K562 (cell line): ENCODE data around the gene HTT-AS. TPM values are rescaled to one million over a fixed set of nuclear protein-coding genes. Genes with fewer than 3 reads are reported as not detected.

Experiments used
- ATAC-seq: fragments of 200-7000 bp; cut with Tn5 transposase; 3 replicates; pipeline ENCODE4 v1.9.1; 2020; ENCODE audit warnings: moderate library complexity
- BruUV-seq: library from RNA; stranded (reverse); fragments of 400-500 nt; replicated peaks from 2 replicates; lab custom pipeline; 2021; lab: Mats Ljungman, UMichigan
- CTCF ChIA-PET: fragments of 300-600 bp; formaldehyde crosslinking; extraction: SDS; loops from one replicate; lab custom pipeline; 2021; ENCODE audit warnings: low intra/inter-chr PET ratio; lab: Yijun Ruan, JAX
- POLR2A ChIA-PET: fragments of 300-600, 350-650 bp; sonication (Branson Sonifier 250); formaldehyde crosslinking; extraction: SDS; loops from one replicate; lab custom pipeline; 2021; ENCODE audit warnings: antibody characterized with exemption, inconsistent platforms; lab: Yijun Ruan, JAX
- DNase-seq, 4 experiments: peaks; one replicate each; pipeline versions ENCODE4 v3.0.0 to v3.0.0-alpha.2; 2011 to 2018; ENCODE audit warnings: low spot score in 3 of 4, mixed read lengths in 3 of 4; ENCODE audit errors: extremely low read depth in 1 of 4
- FAIRE-seq: peaks from 2 replicates; lab custom pipeline; 2011; peaks lifted over from hg19 to GRCh38; lab: Jason Lieb, UNC
- H2AFZ ChIP-seq: 2 replicates; pipeline ENCODE4 v1.6.0; 2011; ENCODE audit warnings: low read depth, low read length, control low read depth, inconsistent platforms
- H3K27ac ChIP-seq: fragments of 200-600 bp; 3 replicates; pipeline ENCODE4 v1.8.0; 2011; ENCODE audit warnings: low read depth, mild to moderate bottlenecking, control low read depth, inconsistent platforms, low read length, moderate library complexity, mixed read lengths; ENCODE audit errors: extremely low read depth
- H3K27me3 ChIP-seq, 2 experiments: fragments of 300-600 bp in 1 of 2; 2 replicates in 1 of 2; 3 replicates in 1 of 2; pipeline versions ENCODE4 v1.6.0 to v1.8.0; 2011; ENCODE audit warnings: inconsistent platforms in 2 of 2, low read length in 2 of 2, mild to moderate bottlenecking in 1 of 2, mixed read lengths in 1 of 2, moderate library complexity in 1 of 2; ENCODE audit not compliant: control insufficient read depth in 2 of 2, insufficient read depth in 2 of 2
- H3K36me3 ChIP-seq: fragments of 300-600 bp; 3 replicates; pipeline ENCODE4 v1.8.0; 2011; ENCODE audit warnings: mild to moderate bottlenecking, low read length, inconsistent platforms; ENCODE audit not compliant: control insufficient read depth, insufficient read depth
- H3K4me1 ChIP-seq, 2 experiments: fragments of 200-600 bp in 1 of 2; replicated peaks in 1 of 2; 2 replicates in 1 of 2; 3 replicates in 1 of 2; pipeline versions ENCODE4 v1.5.1 to v1.8.0; 2011; ENCODE audit warnings: inconsistent platforms in 2 of 2, low read length in 2 of 2, mild to moderate bottlenecking in 1 of 2, mixed read lengths in 1 of 2, moderate library complexity in 1 of 2; ENCODE audit not compliant: control insufficient read depth in 2 of 2, insufficient read depth in 2 of 2
- H3K4me2 ChIP-seq: 2 replicates; pipeline ENCODE4 v1.6.1; 2011; ENCODE audit warnings: low read length, control low read depth, inconsistent platforms, mixed read lengths; ENCODE audit not compliant: insufficient read depth
- H3K4me3 ChIP-seq: fragments of 200-600 bp; sonication (generic), shearing (Covaris generic); 2 replicates; pipeline ENCODE4 v1.5.1; 2016; ENCODE audit warnings: control low read depth, inconsistent platforms
- H3K79me2 ChIP-seq: fragments of 200-600 bp; 3 replicates; pipeline ENCODE4 v1.8.0; 2011; ENCODE audit warnings: low read length, inconsistent platforms; ENCODE audit not compliant: control insufficient read depth, insufficient read depth
- H3K9ac ChIP-seq, 2 experiments: 2 replicates each; pipeline versions ENCODE4 v1.6.0 to v1.6.1; 2011; ENCODE audit warnings: low read depth in 2 of 2, low read length in 2 of 2, control low read depth in 1 of 2, inconsistent platforms in 1 of 2, mild to moderate bottlenecking in 1 of 2, mixed read lengths in 1 of 2; ENCODE audit not compliant: insufficient read depth in 1 of 2
- H3K9me1 ChIP-seq: one replicate; pipeline ENCODE4 v1.6.0; 2011; ENCODE audit warnings: inconsistent platforms, mild to moderate bottlenecking, low read length, moderate library complexity; ENCODE audit not compliant: control insufficient read depth, insufficient read depth
- H3K9me3 ChIP-seq: replicated peaks from 2 replicates; pipeline ENCODE4 v1.5.1; 2011; ENCODE audit warnings: low read depth, low read length, inconsistent platforms; ENCODE audit not compliant: control insufficient read depth, insufficient read depth
- H4K20me1 ChIP-seq: replicated peaks from 2 replicates; pipeline ENCODE4 v1.6.1; 2011; ENCODE audit warnings: low read length, inconsistent platforms, mixed read lengths; ENCODE audit not compliant: control insufficient read depth, insufficient read depth
- DDX20 ChIP-seq: fragments of 450-650 bp; IDR thresholded peaks from 2 replicates; pipeline ENCODE4 v1.6.1; 2016; ENCODE audit warnings: missing genetic modification characterization, low read depth, mild to moderate bottlenecking, missing compliant biosample characterization, moderate library complexity
- E2F6 ChIP-seq, 2 experiments: IDR thresholded peaks; 2 replicates each; pipeline ENCODE4 v1.6.1; 2011; ENCODE audit warnings: borderline replicate concordance in 1 of 2, control low read depth in 1 of 2, low read depth in 1 of 2, low read length in 1 of 2, mild to moderate bottlenecking in 1 of 2, mixed read lengths in 1 of 2, moderate library complexity in 1 of 2; ENCODE audit not compliant: insufficient read depth in 1 of 2, insufficient read length in 1 of 2, poor library complexity in 1 of 2, severe bottlenecking in 1 of 2; ENCODE audit errors: extremely low read depth in 1 of 2
- ELK3 ChIP-seq: fragments of 450-650 bp; formaldehyde crosslinking; IDR thresholded peaks from 2 replicates; pipeline ENCODE4 v1.4.0; 2020; ENCODE audit warnings: mild to moderate bottlenecking
- ID3 ChIP-seq, 2 experiments: fragments of 250-450 bp in 1 of 2; fragments of 450-650 bp in 1 of 2; sonication (Bioruptor Pico) in 1 of 2; IDR thresholded peaks; 2 replicates each; pipeline versions ENCODE4 v1.6.1 to v1.8.0; 2016 to 2021; ENCODE audit warnings: mild to moderate bottlenecking in 2 of 2, moderate library complexity in 2 of 2, missing compliant biosample characterization in 1 of 2, missing genetic modification characterization in 1 of 2
- POLR2A ChIP-seq: fragments of 450-650 bp; conservative IDR thresholded peaks from 2 replicates; pipeline ENCODE4 v1.6.1; 2016
- POLR2AphosphoS5 ChIP-seq: IDR thresholded peaks from 2 replicates; pipeline ENCODE4 v1.6.1; 2011; ENCODE audit warnings: mild to moderate bottlenecking, low read depth, low read length, moderate library complexity; ENCODE audit not compliant: control insufficient read depth, insufficient read depth
- POLR3G ChIP-seq: IDR thresholded peaks from 2 replicates; pipeline ENCODE4 v1.6.1; 2011; ENCODE audit not compliant: insufficient read length, insufficient replicate concordance; ENCODE audit errors: extremely low read depth
- RBFOX2 ChIP-seq: fragments of 200-400 bp; formaldehyde crosslinking; IDR thresholded peaks from 2 replicates; pipeline ENCODE4 v1.6.1; 2017; ENCODE audit warnings: low read depth, mild to moderate bottlenecking, low read length, moderate library complexity
- SNRNP70 ChIP-seq: fragments of 200-400 bp; formaldehyde crosslinking; optimal IDR thresholded peaks from 2 replicates; pipeline ENCODE3; 2017; ENCODE audit warnings: low read depth, low read length
- ZSCAN32 ChIP-seq: fragments of 450-650 bp; formaldehyde crosslinking; IDR thresholded peaks from 2 replicates; pipeline ENCODE4 v1.4.0; 2020; ENCODE audit warnings: mild to moderate bottlenecking, moderate library complexity
- whole genome bisulfite sequencing: fragments of 100-300 bp; shearing (Covaris generic); methylation state at CpG from one replicate; pipeline ENCODE4 v1.1.6; 2016; ENCODE audit warnings: low coverage, mixed read lengths; ENCODE audit not compliant: insufficient coverage; ENCODE audit errors: missing lambda C conversion rate; 5-methylcytosine and 5-hydroxymethylcytosine counted together
- in situ Hi-C: fragments of 300-500 bp; cut with MboI; formaldehyde crosslinking; loops from 4 replicates; pipeline ENCODE4 v1.15.0; 2018; ENCODE audit warnings: inconsistent platforms, mixed read lengths
- intact Hi-C: fragments of 100-400 bp; cut with micrococcal nuclease; formaldehyde crosslinking; loops from 2 replicates; pipeline ENCODE4 v1.14.2; 2022
- polyA plus RNA-seq, 8 experiments: library from polyadenylated mRNA; depleted of rRNA in 4 of 8; stranded (reverse) in 5 of 8; unstranded in 3 of 8; fragments of >200 nt; fragmentation: Nextera tagmentation in 2 of 8; fragmentation: Illumina TruSeq in 1 of 8; extraction: Ambion mirVana in 2 of 8; extraction: Trizol in 1 of 8; gene quantifications; 2 replicates each; pipeline versions ENCODE4 v1.2.1 to v1.2.3, GENCODE V29; 2011 to 2014; ENCODE audit warnings: inconsistent platforms in 1 of 8, missing spikeins in 1 of 8
- total RNA-seq, 7 experiments: library from RNA; depleted of rRNA in 6 of 7; stranded (reverse); fragments of >200 nt in 6 of 7; fragmentation: Illumina TruSeq in 2 of 7; extraction: Trizol in 2 of 7; gene quantifications; 2 replicates each; pipeline versions ENCODE4 v1.2.1 to v1.2.3, GENCODE V29; 2011 to 2021; ENCODE audit warnings: low replicate concordance in 1 of 7

The HTT-AS gene
- total and polyA plus RNA-seq, 9 of the 15 experiments (the other 6 are each of a cell fraction or from before 2014, with no cell fraction given), result not detected

- no peak for TF ChIP-seq ID3 (CRISPR knock-in tag; IDR thresholded peaks at IDR 0.05)
- TF ChIP-seq ID3 (tag; IDR thresholded peaks at IDR 0.05), result no peak
- no peak for TF ChIP-seq POLR3G
- no peak for TF ChIP-seq SNRNP70
- no peak for TF ChIP-seq POLR2A
- TF ChIP-seq POLR2AphosphoS5, result no peak
- TF ChIP-seq DDX20 (tag), result no peak
- TF ChIP-seq RBFOX2, result no peak
- TF ChIP-seq ELK3 (CRISPR knock-in tag), result no peak
Observed at GRCh38 chr4:3021127-3021526, 53.2 kb downstream of the HTT-AS start (continued).

DNA sequence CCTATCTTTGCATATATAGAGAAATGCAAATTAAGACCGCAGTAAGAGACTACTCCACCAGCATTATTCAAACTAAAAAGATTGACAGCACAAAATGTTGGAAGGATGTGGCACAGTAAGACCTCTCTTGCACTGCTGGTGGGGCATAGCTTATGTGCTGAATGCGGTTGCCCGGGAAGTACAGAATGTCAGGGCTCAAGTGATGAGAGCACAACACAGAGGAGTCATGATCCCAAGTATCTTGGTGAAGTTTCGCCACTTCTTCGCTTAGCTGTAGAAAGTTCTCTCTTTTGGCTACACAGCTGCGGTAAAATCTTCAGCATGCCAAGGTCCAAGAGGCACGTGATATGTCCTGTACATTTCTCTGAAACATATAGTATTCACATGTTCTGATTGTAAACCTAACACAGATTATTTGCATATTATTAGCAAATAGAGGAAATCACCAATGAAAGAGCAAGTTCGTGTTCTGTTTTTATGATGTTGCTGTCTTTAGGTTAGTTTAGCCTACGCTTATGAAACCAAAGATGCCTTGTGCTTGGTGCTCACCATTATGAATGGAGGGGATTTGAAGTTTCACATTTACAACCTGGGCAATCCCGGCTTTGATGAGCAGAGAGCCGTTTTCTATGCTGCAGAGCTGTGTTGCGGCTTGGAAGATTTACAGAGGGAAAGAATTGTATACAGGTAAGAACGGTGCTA lies 55.0 kb downstream of the HTT-AS start:
- Histone ChIP-seq H3K36me3 (no peaks in the 10 kb centered on the region), H3K79me2 (no peaks in the 10 kb centered on the region), H3K9ac (no peak overlapping the region), H4K20me1 (no peaks in the 10 kb centered on the region), H3K4me2 (no peak overlapping the region), H3K27me3 (peaks cover 27 to 56% of the 10 kb centered on the region in 2 experiments; a peak in 4 of 5 replicates), H3K9me3 (0 out of 2 replicates have a peak, but pooled peaks cover 2% of the 10 kb centered on the region), H3K27ac (no peak overlapping the region), H3K4me1 (no peaks in the 10 kb centered on the region; a peak in 1 of 5 replicates), H3K4me3 (no peak overlapping the region), H3K9me1 (no peaks in the 10 kb centered on the region), H2AFZ (no peak overlapping the region)
- no TSS peak for BruUV-seq
- intact Hi-C loops, result no loop called here
- WGBS, result 3% methylated on average over 13 of the region's 13 CpGs
- ATAC-seq (no peak), DNase-seq (no peak), FAIRE-seq (no peak)
- ChIA-PET CTCF (interaction anchor here (0.6 kb wide), 1 partner anchor 119 kb away, joined by 3 read pairs; no protein-coding TSS in a partner anchor), POLR2A (interaction anchor here (0.6 kb wide), 2 partner anchors 257 to 287 kb away, joined by 3 read pairs; no protein-coding TSS in a partner anchor)
- in situ Hi-C loops, result no loop called here
- TF ChIP-seq ZSCAN32 (CRISPR knock-in tag) (no peak), E2F6 (IDR thresholded peaks at IDR 0.05; ENCODE audit: borderline replicate concordance in 1 of 2, extremely low read depth in 1 of 2, insufficient read depth in 1 of 2, insufficient read length in 1 of 2, low read depth in 1 of 2, low read length in 1 of 2, poor library complexity in 1 of 2, severe bottlenecking in 1 of 2) (no peak)
